ENCODE measurements around the gene CENPVL2.
"Not testable (repeated sequence)": the region's sequence is repeated elsewhere in the genome, so short reads cannot be mapped to it uniquely, and the experiment has no call there.

The CENPVL2 gene

DNA sequence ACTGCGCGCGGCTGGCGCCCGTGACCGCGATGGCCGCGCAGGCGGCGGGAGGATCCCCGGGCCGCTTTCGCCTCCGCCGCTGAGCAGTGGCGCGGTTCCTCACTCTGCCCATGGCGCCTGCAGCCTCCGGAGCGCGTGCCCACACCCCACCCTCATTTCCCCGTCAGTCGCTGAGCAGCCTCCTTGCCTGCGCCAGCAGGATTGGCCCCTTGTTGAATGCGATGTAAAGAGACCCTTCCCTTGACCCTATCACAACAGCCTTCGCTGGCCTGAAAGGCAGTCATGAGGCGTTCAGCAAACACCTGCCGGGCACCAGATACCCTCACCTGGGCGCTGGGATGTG is at the start of gene CENPVL2:
CENPVL2 (minus strand) TSS at position 112 of the 343 bp plus-strand sequence; CDS start at position 112, 0 bp downstream.
- not testable (repeated sequence) for DNase-seq

DNA sequence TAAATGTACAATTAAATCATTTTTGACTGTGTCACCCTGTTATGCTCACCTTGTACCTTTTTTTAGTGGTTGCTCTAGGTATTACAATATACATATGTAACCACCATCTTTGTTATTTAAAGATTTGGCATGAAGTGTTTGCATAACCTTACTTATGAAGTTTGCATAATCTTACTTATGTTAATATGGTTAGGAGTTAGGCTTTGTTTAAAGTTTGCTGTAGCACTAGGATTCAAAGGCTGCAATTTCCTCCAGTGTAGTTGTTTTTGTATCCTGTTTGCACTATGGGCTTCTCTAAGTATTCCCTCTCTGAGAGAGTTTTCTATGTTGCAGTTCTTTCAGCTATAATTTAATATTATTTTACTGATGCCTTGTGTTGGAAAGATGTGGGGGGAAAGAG is 45.6 kb upstream of the CENPVL2 start:
- no peak for DNase-seq

DNA sequence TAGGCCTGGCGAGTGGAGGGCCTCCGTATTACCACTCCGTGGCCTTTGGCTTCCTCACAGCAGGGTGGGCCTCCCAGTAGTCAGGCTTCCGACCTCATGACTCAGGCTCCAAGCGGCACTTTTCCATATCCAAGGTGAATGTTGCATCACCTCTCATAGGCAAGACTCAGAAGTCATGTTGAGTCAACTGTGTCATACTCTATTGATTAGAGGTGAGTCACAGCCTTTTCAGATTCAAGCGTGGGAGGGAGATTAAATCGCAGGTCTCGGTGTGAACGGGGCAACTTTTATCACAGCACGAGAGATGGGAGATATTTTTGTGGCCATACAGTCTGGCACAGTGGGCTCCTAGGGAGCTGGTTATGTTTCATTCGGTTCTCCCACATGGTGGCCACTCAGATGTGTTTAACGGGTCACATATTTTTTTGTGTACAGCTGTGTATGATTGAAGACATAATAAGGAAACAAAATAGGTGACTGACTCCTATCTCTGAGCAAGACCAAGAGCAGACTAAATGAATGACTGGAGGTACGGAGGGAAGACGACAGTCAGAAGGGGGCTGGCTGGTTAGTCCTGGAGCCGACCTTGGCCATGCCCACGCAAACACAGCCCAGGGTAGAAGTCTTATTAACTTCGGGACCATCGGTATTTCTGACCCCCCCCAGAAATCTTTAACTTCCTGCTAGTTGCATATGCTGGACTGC is 30.5 kb upstream of the CENPVL2 start:
- not testable (repeated sequence) for DNase-seq

DNA sequence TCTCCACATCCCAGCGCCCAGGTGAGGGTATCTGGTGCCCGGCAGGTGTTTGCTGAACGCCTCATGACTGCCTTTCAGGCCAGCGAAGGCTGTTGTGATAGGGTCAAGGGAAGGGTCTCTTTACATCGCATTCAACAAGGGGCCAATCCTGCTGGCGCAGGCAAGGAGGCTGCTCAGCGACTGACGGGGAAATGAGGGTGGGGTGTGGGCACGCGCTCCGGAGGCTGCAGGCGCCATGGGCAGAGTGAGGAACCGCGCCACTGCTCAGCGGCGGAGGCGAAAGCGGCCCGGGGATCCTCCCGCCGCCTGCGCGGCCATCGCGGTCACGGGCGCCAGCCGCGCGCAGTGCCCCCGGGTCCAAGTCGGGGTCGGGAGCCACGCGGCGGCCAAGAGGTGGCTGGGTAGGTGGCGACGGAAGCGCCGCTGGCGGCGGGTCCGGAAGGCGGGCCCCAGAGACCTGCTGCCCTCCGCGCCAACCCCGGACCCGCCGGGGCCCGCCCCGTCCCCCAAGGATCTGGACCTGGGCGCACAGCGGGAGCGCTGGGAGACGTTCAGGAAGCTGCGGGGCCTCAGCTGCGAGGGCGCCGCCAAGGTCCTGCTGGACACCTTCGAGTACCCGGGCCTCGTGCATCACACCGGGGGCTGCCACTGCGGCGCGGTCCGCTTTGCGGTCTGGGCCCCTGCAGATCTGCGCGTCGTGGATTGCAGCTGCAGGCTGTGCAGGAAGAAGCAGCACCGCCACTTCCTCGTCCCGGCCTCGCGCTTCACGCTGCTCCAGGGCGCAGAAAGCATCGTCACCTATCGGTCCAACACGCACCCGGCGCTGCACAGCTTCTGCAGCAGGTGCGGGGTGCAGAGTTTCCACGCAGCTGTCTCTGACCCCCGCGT is 27.9 kb upstream of the CENPVL2 start, which contains the start of gene CENPVL1:
CENPVL1 (plus strand) TSS at position 236 of the 888 bp plus-strand sequence; CDS start at position 236, 0 bp downstream.
- not testable (repeated sequence) for DNase-seq

DNA sequence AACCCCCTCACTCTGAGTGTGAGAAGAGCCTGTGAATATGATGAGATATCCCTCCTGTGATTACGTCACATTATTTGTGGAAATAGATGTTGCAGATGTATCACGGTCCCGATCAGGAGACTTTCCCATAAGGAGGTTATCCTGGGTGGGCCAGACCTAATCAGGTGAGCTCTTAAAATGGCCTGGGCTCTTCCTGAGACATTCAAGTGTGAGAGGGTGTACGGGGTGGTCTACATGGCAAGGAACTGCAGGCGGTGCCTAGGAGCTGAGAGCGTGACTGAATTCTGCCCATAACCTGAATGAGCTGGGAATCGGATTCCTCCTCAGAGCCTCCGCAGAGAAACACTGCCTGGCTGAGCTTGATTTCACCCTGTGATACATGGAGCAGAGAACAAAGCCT is 14.8 kb upstream of the CENPVL2 start:
- no peak for DNase-seq

DNA sequence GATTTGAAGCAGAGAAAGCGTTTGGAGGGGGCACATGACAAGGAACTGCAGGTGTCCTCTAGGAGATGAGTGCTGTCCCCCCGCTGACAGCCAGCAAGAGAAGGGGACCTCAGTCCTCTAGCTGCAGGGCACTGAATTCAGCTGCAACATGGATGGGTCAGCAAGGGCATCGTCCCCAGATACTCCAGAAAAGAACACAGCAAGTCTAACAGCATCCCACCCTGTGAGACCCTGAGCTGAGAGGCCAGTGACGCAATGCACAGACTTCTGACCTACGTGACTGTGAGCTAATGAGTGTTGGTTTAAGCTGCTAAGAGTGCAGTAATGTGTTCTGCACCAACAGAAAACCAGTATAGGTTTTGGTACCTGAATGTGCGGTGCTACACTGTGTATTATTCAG is 11.6 kb upstream of the CENPVL2 start:
- no peak for DNase-seq

DNA sequence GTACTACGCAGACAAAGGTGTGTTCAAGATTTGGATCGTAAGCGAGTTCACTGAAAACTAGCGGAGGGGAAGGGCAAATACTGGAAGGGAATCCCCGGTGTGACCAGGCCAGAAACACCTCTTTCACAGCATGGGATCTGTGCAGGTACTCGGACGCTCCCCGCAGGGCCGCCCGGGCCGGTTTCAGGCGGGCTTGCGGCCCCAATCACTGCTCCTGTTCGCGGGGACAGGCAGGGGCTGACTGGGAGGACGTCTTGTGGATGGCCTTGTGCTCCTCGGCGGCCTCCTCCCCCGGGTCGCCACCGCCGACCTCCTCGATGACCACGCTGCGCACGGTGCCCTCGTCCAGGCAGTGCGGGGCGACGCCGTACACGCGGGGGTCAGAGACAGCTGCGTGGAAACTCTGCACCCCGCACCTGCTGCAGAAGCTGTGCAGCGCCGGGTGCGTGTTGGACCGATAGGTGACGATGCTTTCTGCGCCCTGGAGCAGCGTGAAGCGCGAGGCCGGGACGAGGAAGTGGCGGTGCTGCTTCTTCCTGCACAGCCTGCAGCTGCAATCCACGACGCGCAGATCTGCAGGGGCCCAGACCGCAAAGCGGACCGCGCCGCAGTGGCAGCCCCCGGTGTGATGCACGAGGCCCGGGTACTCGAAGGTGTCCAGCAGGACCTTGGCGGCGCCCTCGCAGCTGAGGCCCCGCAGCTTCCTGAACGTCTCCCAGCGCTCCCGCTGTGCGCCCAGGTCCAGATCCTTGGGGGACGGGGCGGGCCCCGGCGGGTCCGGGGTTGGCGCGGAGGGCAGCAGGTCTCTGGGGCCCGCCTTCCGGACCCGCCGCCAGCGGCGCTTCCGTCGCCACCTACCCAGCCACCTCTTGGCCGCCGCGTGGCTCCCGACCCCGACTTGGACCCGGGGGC is 567 bp downstream of the CENPVL2 start:
- DNase-seq: not testable (repeated sequence)

DNA sequence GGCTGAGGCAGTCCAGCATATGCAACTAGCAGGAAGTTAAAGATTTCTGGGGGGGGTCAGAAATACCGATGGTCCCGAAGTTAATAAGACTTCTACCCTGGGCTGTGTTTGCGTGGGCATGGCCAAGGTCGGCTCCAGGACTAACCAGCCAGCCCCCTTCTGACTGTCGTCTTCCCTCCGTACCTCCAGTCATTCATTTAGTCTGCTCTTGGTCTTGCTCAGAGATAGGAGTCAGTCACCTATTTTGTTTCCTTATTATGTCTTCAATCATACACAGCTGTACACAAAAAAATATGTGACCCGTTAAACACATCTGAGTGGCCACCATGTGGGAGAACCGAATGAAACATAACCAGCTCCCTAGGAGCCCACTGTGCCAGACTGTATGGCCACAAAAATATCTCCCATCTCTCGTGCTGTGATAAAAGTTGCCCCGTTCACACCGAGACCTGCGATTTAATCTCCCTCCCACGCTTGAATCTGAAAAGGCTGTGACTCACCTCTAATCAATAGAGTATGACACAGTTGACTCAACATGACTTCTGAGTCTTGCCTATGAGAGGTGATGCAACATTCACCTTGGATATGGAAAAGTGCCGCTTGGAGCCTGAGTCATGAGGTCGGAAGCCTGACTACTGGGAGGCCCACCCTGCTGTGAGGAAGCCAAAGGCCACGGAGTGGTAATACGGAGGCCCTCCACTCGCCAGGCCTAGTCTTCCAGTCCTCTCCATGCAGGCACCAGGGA is 2.8 kb downstream of the CENPVL2 start:
- not testable (repeated sequence) for DNase-seq

DNA sequence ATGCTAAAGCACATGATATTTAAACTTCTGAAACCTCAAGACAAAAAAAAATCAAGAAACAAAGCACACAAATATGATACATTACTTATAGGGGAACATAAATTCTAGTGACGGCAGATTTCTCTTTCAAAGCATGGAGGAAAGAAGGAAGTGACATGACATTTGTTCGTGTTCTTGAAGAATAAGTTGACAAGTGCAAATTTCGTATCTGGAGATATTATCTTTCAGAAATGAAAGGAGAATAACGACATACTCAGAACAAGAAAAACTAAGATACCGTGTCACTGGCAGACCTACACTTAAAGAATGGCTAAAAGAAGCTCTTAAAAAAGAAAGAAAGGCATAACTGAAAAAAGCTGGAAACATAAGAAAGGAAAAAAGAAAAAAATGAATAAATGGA is 16.6 kb downstream of the CENPVL2 start:
- no peak for DNase-seq

DNA sequence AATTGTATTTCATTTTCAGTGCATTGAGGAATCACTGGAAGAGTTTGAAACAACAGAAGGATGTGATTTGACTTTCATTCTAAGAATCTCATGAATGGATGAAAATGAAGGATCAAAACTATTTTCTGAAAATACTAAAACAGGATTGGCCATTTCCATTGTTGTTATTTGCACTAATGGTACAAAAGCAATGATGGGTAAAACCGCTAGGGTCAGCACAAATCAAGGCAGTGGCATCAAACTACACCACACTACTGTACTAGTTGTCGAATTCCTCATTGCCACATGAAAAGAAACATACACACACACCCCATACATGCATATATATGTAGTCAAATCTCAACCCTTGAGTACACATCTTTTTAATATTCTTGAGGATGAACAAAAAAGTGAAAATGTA is 39.3 kb downstream of the CENPVL2 start:
- DNase-seq: no peak

DNA sequence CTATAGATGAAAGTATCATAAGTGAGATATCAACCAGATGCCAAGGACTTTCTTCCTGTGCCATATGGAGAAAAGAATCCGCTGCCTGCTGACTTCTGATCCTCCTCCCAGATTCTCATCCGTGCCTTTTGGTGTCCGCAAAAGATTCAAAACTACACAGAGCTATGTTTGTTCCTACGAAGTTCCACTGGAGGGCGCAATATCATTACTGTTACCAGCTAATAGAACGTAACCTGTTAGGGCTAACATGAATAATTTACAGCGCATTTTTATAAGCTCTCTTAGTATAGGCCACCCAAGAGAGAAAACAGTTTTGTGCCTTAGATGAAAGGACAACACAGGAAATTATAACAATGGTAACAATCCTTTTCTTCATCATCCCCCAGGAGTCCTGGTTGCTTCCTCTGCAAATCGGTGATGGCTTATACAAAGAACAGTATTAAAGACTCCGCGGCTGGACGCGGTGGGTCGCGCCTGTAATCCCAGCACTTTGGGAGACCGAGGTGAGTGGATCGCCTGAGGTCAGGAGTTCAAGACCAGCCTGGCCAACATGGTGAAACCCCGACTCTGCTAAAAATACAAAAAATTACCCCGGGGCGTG is 41.1 kb downstream of the CENPVL2 start:
- peak; percentile 0 for DNase-seq

DNA sequence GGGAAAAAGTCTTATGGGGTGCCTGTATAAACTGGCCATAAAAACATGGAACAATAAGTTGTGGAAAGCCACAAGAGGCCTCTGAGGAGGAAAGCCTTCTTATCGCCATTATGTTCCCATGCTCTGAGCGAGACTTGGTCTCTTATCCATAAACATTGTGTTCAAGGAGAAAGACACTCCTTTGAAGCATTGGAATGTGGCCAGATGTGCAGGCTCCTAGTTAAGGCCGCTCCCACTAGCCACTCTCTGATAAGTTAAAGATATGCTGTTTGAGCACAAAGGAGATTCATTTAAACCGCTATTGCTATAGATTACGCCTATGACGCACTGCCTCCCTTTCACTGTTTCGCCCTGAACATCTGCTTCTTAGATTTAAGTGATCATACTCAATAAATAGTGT is 46.1 kb downstream of the CENPVL2 start:
- not testable (repeated sequence) for DNase-seq

Data from NCI-H510A treated with DMSO at 0.1 percent for 48 hours (cell line).